Tibial nerve (tissue), 4 donors: ENCODE measurements around the gene KIAA1217.

Experiments used
- EP300 ChIP-seq, 2 donors: sonication (generic); formaldehyde crosslinking; IDR thresholded peaks; one replicate each; pipeline ENCODE4 v1.6.1; 2017; ENCODE audit warnings: antibody characterized with exemption in 2 of 2, mild to moderate bottlenecking in 1 of 2
- TF ChIP-seq, protein P1 (sequence below), 5 experiments: fragments of 200-600 bp in 3 of 5; fragments of 450-650 bp in 2 of 5; sonication (generic) in 3 of 5; IDR thresholded peaks; one replicate each; pipeline ENCODE4 v1.5.1; 2016 to 2019; ENCODE audit warnings: antibody characterized with exemption in 5 of 5, mild to moderate bottlenecking in 3 of 5, moderate library complexity in 2 of 5

DNA sequence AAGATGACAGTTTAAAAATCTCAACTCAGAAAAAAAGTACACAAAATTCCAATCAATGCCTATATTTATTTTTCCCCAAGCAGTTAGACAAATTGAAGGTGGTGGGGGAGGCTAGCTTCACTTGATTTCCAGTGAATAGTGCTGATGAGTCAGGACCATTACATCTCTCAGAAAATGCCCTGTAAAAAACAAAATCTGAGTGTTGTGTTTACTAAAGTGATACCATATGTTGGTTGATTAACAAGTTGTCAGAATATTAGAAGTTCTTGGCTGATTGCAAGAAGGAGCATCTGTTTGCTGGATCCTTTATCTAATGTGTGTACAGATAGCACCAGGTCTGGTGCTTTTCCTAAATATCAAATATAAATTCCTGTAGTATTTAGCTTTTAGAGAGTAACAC is 31.3 kb upstream of the KIAA1217 start:
- TF ChIP-seq, protein P1, sequence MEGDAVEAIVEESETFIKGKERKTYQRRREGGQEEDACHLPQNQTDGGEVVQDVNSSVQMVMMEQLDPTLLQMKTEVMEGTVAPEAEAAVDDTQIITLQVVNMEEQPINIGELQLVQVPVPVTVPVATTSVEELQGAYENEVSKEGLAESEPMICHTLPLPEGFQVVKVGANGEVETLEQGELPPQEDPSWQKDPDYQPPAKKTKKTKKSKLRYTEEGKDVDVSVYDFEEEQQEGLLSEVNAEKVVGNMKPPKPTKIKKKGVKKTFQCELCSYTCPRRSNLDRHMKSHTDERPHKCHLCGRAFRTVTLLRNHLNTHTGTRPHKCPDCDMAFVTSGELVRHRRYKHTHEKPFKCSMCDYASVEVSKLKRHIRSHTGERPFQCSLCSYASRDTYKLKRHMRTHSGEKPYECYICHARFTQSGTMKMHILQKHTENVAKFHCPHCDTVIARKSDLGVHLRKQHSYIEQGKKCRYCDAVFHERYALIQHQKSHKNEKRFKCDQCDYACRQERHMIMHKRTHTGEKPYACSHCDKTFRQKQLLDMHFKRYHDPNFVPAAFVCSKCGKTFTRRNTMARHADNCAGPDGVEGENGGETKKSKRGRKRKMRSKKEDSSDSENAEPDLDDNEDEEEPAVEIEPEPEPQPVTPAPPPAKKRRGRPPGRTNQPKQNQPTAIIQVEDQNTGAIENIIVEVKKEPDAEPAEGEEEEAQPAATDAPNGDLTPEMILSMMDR (IDR thresholded peaks at IDR 0.05) = no peak
- TF ChIP-seq EP300 (IDR thresholded peaks at IDR 0.05) = no peak
